HepG2 (cell line): ENCODE measurements around the gene TAF3. TPM values are rescaled to one million over a fixed set of nuclear protein-coding genes. Genes with fewer than 3 reads are reported as not detected.

Experiments
- ATAC-seq: fragments of 200-7000 bp; cut with Tn5 transposase; 3 replicates; pipeline ENCODE4 v1.9.1; 2020; ENCODE audit warnings: mild to moderate bottlenecking, moderate library complexity
- BruUV-seq: library from RNA; stranded (reverse); fragments of 400-500 nt; replicated peaks from 2 replicates; lab custom pipeline; 2021; lab: Mats Ljungman, UMichigan
- CTCF ChIA-PET: fragments of 300-600 bp; formaldehyde crosslinking; extraction: SDS; loops from one replicate; lab custom pipeline; 2021; ENCODE audit warnings: low total read pairs, inconsistent platforms, low intra/inter-chr PET ratio; lab: Yijun Ruan, JAX
- POLR2A ChIA-PET: fragments of 350-600 bp; sonication (Branson Sonifier 250); formaldehyde crosslinking; loops from one replicate; lab custom pipeline; 2020; ENCODE audit warnings: antibody characterized with exemption, inconsistent platforms; lab: Yijun Ruan, JAX
- DNase-seq: peaks from one replicate; pipeline ENCODE4 v3.0.0-alpha.2; 2015; ENCODE audit warnings: low spot score
- FAIRE-seq: peaks from 3 replicates; lab custom pipeline; 2011; peaks lifted over from hg19 to GRCh38; lab: Jason Lieb, UNC
- H2AFZ ChIP-seq: one replicate; pipeline ENCODE4 v1.6.1; 2011; ENCODE audit warnings: low read length, inconsistent platforms
- H3K27ac ChIP-seq: fragments of 300-600 bp; 3 replicates; pipeline ENCODE4 v1.8.0; 2011; ENCODE audit warnings: mixed run types, mild to moderate bottlenecking, mixed read lengths, low read length, inconsistent platforms; ENCODE audit not compliant: insufficient read depth; ENCODE audit errors: extremely low read length
- H3K27me3 ChIP-seq, 2 experiments: fragments of 200-600 bp in 1 of 2; 2 replicates in 1 of 2; 3 replicates in 1 of 2; pipeline versions ENCODE4 v1.6.0 to v1.8.0; 2011; ENCODE audit warnings: low read length in 2 of 2, mild to moderate bottlenecking in 2 of 2, moderate library complexity in 2 of 2, inconsistent platforms in 1 of 2; ENCODE audit not compliant: insufficient read depth in 2 of 2, control insufficient read depth in 1 of 2
- H3K36me3 ChIP-seq, 2 experiments: fragments of 200-600 bp in 1 of 2; replicated peaks in 1 of 2; 2 replicates in 1 of 2; 3 replicates in 1 of 2; pipeline versions ENCODE4 v1.5.1 to v1.8.0; 2011; ENCODE audit warnings: low read length in 2 of 2, inconsistent platforms in 1 of 2; ENCODE audit not compliant: insufficient read depth in 2 of 2, control insufficient read depth in 1 of 2
- H3K4me1 ChIP-seq: 2 replicates; pipeline ENCODE4 v1.5.1; 2012; ENCODE audit warnings: low read length, inconsistent platforms; ENCODE audit not compliant: insufficient read depth
- H3K4me2 ChIP-seq: 2 replicates; pipeline ENCODE4 v1.6.0; 2011; ENCODE audit warnings: low read depth, low read length, inconsistent platforms
- H3K4me3 ChIP-seq, 3 experiments: fragments of 200-600 bp in 1 of 3; sonication (generic), shearing (Covaris generic) in 1 of 3; replicated peaks in 1 of 3; 2 replicates each; pipeline ENCODE4 v1.5.1; 2011 to 2016; ENCODE audit warnings: low read length in 3 of 3, inconsistent platforms in 2 of 3, low read depth in 2 of 3, mild to moderate bottlenecking in 2 of 3, control low read depth in 1 of 3, mixed read lengths in 1 of 3; ENCODE audit not compliant: insufficient read depth in 1 of 3
- H3K79me2 ChIP-seq: one replicate; pipeline ENCODE4 v1.6.1; 2011; ENCODE audit warnings: low read length, inconsistent platforms; ENCODE audit not compliant: insufficient read depth
- H3K9ac ChIP-seq: 2 replicates; pipeline ENCODE4 v1.6.0; 2011; ENCODE audit warnings: mild to moderate bottlenecking, low read depth, low read length, inconsistent platforms; ENCODE audit not compliant: insufficient read depth
- H3K9me3 ChIP-seq: 2 replicates; pipeline ENCODE4 v1.5.1; 2012; ENCODE audit warnings: mild to moderate bottlenecking, low read length
- H4K20me1 ChIP-seq: 2 replicates; pipeline ENCODE4 v1.6.0; 2011; ENCODE audit warnings: inconsistent platforms, mild to moderate bottlenecking, low read length, moderate library complexity; ENCODE audit not compliant: insufficient read depth
- ELF3 ChIP-seq: IDR thresholded peaks from 2 replicates; pipeline ENCODE4 v1.6.1; 2016; ENCODE audit warnings: missing genetic modification reagents, missing compliant biosample characterization
- FOXO4 ChIP-seq: sonication (generic); formaldehyde crosslinking; conservative IDR thresholded peaks from 2 replicates; pipeline ENCODE4 v1.8.1; 2023; ENCODE audit warnings: missing genetic modification reagents
- REST ChIP-seq, 2 experiments: IDR thresholded peaks; 2 replicates each; pipeline ENCODE4 v1.6.1; 2011 to 2012; ENCODE audit warnings: low read length in 2 of 2, borderline replicate concordance in 1 of 2, low read depth in 1 of 2, mild to moderate bottlenecking in 1 of 2, moderate library complexity in 1 of 2
- ZFP36 ChIP-seq: fragments of 150-350 bp; IDR thresholded peaks from 2 replicates; pipeline ENCODE4 v1.6.1; 2018; ENCODE audit warnings: borderline replicate concordance, low read length, low read depth; ENCODE audit not compliant: partially characterized antibody
- ZFP41 ChIP-seq: sonication (generic); formaldehyde crosslinking; IDR thresholded peaks from 2 replicates; pipeline ENCODE4 v1.4.0; 2020; ENCODE audit warnings: mild to moderate bottlenecking, missing genetic modification reagents, borderline replicate concordance
- in situ Hi-C: cut with HindIII; loops from 2 replicates; pipeline ENCODE4 v1.10.0; 2017; ENCODE audit warnings: low pct_unique_long_range_greater_than_20kb; ENCODE audit not compliant: extremely low pct_ligation_motif_present
- intact Hi-C: fragments of 100-400 bp; cut with micrococcal nuclease; formaldehyde crosslinking; loops from one replicate; pipeline ENCODE4 v1.10.0; 2022; ENCODE audit not compliant: unreplicated experiment
- polyA plus RNA-seq, 8 experiments: library from polyadenylated mRNA; depleted of rRNA in 3 of 8; stranded (reverse) in 7 of 8; unstranded in 1 of 8; fragments of >200 nt; fragmentation: Illumina TruSeq in 4 of 8; extraction: Trizol in 4 of 8; gene quantifications; 2 replicates each; pipeline versions ENCODE4 v1.2.1 to v1.2.3, GENCODE V29; 2011 to 2016; ENCODE audit warnings: low read depth in 4 of 8, missing spikeins in 1 of 8, mixed read lengths in 1 of 8; ENCODE audit not compliant: insufficient read depth in 1 of 8
- total RNA-seq, 5 experiments: library from RNA; depleted of rRNA; stranded (reverse); fragments of >200 nt; fragmentation: Illumina TruSeq; extraction: Trizol; gene quantifications; 2 replicates each; pipeline ENCODE4 v1.2.3, GENCODE V29; 2016; ENCODE audit warnings: low read depth in 1 of 5

The TAF3 gene
- total and polyA plus RNA-seq, 2 of the 13 experiments (the other 11 are each of a cell fraction or from before 2014, with no cell fraction given): 1.7 to 2.9 TPM

DNA sequence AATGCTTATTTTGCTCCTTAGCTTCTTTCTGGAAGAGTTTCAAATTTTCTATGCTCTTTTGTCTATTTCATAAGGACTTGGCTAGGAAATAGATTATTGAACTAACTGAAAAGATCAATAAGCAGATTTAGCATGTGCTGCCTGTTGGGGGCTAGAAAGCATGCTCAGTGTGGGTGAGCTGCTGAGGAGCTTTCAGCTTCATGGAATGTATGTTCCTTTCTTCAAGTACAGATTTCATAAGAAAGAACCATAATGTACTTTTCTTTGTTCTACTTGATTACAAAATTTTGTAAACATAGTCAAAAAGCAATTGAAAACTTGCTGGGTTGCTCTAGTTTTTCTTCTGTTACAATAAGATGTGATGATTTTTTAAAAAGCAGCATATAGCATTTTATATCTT lies 73.8 kb downstream of the TAF3 start:
- in situ Hi-C loops: no loop called here
- H4K20me1 ChIP-seq: no peaks in the 10 kb centered on the region
- TF ChIP-seq ZFP36: no peak
- no peak for TF ChIP-seq ZFP41 (CRISPR knock-in tag)
- TF ChIP-seq REST (IDR thresholded peaks at IDR 0.05; ENCODE audit: borderline replicate concordance in 1 of 2, low read depth in 1 of 2, low read length in 2 of 2): no peak
- TF ChIP-seq FOXO4: no peak
- no peak for TF ChIP-seq ELF3 (CRISPR knock-in tag)
- TF ChIP-seq, all 625 proteins: peak for 0
- Histone ChIP-seq H3K36me3 (peaks cover 0 to 8% of the 10 kb centered on the region in 2 experiments; a peak in 2 of 5 replicates), H3K27me3 (no peaks in the 10 kb centered on the region), H3K9ac (no peak overlapping the region), H3K4me2 (no peak overlapping the region), H3K4me1 (no peaks in the 10 kb centered on the region), H3K9me3 (no peaks in the 10 kb centered on the region), H2AFZ (no peak overlapping the region), H3K27ac (no peak overlapping the region), H3K79me2 (no peaks in the 10 kb centered on the region), H3K4me3 (no peak overlapping the region)
- ChIA-PET POLR2A (no interaction called here), CTCF (no interaction called here)
- DNase-seq: no peak
- no TSS peak for BruUV-seq
- no peak for FAIRE-seq
- no peak for ATAC-seq
- intact Hi-C loops: no loop called here
